Endothelial cell (in vitro differentiated cells): ENCODE data around the gene COG7. TPM values are rescaled to one million over a fixed set of nuclear protein-coding genes. Genes with fewer than 3 reads are reported as not detected.

ENCODE experiments used
- DNase-seq: peaks from one replicate; pipeline ENCODE4 v3.0.0; 2021; ENCODE audit warnings: low spot score
- H3K27ac Mint-ChIP-seq: one replicate; pipeline ENCODE4 v1.8.0; 2021; ENCODE audit warnings: mixed read lengths, inconsistent platforms; ENCODE audit not compliant: unreplicated experiment
- H3K27me3 Mint-ChIP-seq: one replicate; pipeline ENCODE4 v1.8.0; 2021; ENCODE audit warnings: mild to moderate bottlenecking, moderate library complexity, mixed read lengths, inconsistent platforms; ENCODE audit not compliant: unreplicated experiment
- H3K36me3 Mint-ChIP-seq: one replicate; pipeline ENCODE4 v1.8.0; 2021; ENCODE audit warnings: mild to moderate bottlenecking, low read depth, mixed read lengths, inconsistent platforms; ENCODE audit not compliant: unreplicated experiment
- H3K4me1 Mint-ChIP-seq: one replicate; pipeline ENCODE4 v1.8.0; 2021; ENCODE audit warnings: mild to moderate bottlenecking, mixed read lengths, inconsistent platforms; ENCODE audit not compliant: unreplicated experiment
- H3K4me3 Mint-ChIP-seq: one replicate; pipeline ENCODE4 v1.8.0; 2021; ENCODE audit warnings: mild to moderate bottlenecking, mixed read lengths, inconsistent platforms; ENCODE audit not compliant: unreplicated experiment
- H3K9me3 Mint-ChIP-seq: one replicate; pipeline ENCODE4 v1.8.0; 2021; ENCODE audit warnings: mixed read lengths, inconsistent platforms; ENCODE audit not compliant: unreplicated experiment
- CTCF ChIP-seq: fragments of 200-600 bp; sonication (generic); IDR thresholded peaks from one replicate; pipeline ENCODE4 v1.5.0; 2021; ENCODE audit warnings: antibody characterized with exemption; ENCODE audit not compliant: unreplicated experiment
- total RNA-seq: library from RNA; stranded (reverse); fragmentation: NEBNext Ultra II Directional; extraction: Animal tissue kit (Norgen Biotek cat#: 25700); gene quantifications from one replicate; pipeline ENCODE4 v1.2.1, GENCODE V29; 2021; ENCODE audit not compliant: unreplicated experiment

The COG7 gene
- total RNA-seq, 1 donor from 2014 or later = 10.1 TPM

DNA sequence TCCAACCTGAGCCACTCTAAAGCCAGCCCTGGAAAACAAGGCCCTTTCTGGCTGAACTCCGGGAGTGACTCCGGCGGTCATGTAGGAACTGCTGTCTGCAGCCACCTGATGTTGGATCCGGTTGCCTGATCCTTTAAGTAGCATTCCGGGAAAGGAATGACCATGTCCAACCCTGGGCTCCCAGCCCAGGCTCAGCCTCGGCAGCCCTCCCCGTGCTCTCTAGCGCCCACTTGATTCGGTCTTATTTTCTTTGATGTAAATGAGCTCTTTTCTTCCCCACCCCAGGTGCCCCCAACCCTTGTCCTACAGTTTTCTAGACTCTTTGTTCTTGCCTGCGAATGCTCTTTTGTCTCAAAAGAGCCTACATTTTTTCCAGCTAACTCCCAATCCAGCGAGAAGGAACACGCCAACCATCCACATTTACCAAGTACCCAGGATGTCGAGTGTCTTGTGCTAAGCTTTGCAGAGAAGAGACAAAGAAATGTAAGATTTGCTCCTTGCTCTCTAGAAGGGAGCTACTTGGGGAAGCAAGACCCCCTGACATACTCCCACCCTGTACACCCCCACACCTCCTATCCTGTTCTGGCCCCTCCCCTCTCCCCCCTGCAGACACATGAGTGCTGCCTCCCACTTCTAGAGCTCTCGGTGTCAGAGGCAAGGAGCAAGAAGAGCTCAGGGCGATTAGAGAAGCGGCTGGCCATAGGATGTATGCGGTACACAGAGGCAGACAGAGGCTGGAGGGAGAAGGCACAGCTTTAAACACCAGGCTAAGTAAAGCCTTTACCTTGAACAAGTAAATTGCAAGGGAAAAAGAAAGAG, 53.8 kb downstream of the COG7 start:
- H3K9me3 Mint-ChIP-seq = no peaks in the 10 kb centered on the region
- no peak for TF ChIP-seq CTCF
- peak; percentile 21 for DNase-seq
- peaks cover 3% of the 10 kb centered on the region for H3K27me3 Mint-ChIP-seq
- H3K27ac Mint-ChIP-seq = no peak overlapping the region
- peaks cover 11% of the 10 kb centered on the region for H3K4me1 Mint-ChIP-seq
- peak overlapping the region; percentile 3 for H3K4me3 Mint-ChIP-seq
- peaks cover 14% of the 10 kb centered on the region for H3K36me3 Mint-ChIP-seq

DNA sequence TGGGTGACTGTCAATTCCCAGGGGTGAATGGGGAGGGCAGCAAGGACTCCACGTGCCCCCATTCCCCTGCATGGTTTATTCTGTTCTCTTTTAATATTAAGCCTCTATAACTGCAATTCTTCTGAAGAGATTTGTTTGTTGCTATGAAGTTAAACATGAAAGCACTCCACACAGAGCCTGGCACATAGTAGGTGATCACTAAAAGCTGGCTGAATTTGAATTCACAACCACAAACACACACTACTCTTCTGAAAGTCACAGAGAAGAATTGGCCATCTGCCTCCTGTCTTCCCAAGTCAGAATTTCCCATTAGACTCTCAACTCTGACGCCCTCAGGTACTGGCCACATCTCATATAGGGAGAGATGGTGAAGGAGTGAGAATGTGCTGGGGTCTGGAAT, 55.5 kb downstream of the COG7 start:
- no peak overlapping the region for H3K4me3 Mint-ChIP-seq
- peaks cover 11% of the 10 kb centered on the region for H3K36me3 Mint-ChIP-seq
- no peak for TF ChIP-seq CTCF
- no peak for DNase-seq
- no peaks in the 10 kb centered on the region for H3K9me3 Mint-ChIP-seq
- H3K27ac Mint-ChIP-seq = no peak overlapping the region
- H3K27me3 Mint-ChIP-seq = peaks cover 3% of the 10 kb centered on the region
- H3K4me1 Mint-ChIP-seq = peaks cover 11% of the 10 kb centered on the region

DNA sequence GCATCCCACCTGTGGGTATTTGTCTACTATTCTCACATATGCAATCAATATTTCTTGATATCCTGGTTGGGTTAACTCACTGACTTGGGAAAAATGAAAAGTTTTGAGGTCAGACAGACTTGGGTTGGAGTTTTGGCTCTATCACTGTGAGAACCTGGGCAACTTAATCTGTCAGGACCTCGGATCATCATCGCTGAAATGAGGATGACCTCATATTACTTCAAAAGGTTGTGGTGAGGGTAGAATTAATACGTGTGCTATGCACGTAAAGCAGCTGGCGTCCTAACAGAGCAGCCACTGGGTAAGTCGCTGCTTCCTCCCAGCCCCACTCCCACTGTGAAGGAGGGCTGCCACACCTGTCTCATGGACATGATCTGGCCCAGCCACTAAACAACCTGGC, 57.3 kb downstream of the COG7 start:
- TF ChIP-seq CTCF = no peak
- Mint-ChIP-seq H3K9me3 (no peaks in the 10 kb centered on the region), H3K27me3 (peaks cover 3% of the 10 kb centered on the region), H3K4me3 (no peak overlapping the region), H3K36me3 (peaks cover 9% of the 10 kb centered on the region), H3K4me1 (peaks cover 11% of the 10 kb centered on the region), H3K27ac (no peak overlapping the region)
- no peak for DNase-seq

- TF ChIP-seq CTCF = no peak
- H3K4me3 Mint-ChIP-seq = no peak overlapping the region
- H3K27me3 Mint-ChIP-seq = peaks cover 3% of the 10 kb centered on the region
- no peak for DNase-seq
- peaks cover 3% of the 10 kb centered on the region for H3K36me3 Mint-ChIP-seq
- no peaks in the 10 kb centered on the region for H3K9me3 Mint-ChIP-seq
- H3K27ac Mint-ChIP-seq = no peak overlapping the region
- H3K4me1 Mint-ChIP-seq = peaks cover 4% of the 10 kb centered on the region
Observed at GRCh38 chr16:23394141-23394831, 58.7 kb downstream of the COG7 start.

DNA sequence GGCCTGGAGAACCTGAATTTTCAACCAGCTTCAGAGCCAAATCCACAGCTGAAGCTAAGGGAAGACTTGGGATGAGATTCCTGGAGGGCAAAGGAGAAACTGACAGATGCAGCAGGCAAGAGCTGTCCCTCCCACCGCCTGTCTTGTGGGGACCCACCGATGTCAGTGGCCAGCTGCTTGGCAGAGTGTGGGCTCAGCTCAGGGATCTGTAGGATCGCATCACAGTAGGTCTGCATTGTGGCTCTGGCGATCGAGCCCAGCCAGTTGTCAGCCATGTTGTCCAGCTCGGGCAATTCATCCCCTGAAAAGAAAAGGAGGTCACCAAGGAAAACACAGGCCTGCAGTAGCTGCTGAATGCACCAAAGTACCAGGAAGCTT, 60.8 kb downstream of the COG7 start:
- no peak overlapping the region for H3K27ac Mint-ChIP-seq
- no peak overlapping the region for H3K4me3 Mint-ChIP-seq
- no peaks in the 10 kb centered on the region for H3K27me3 Mint-ChIP-seq
- H3K4me1 Mint-ChIP-seq = no peaks in the 10 kb centered on the region
- H3K36me3 Mint-ChIP-seq = peaks cover 3% of the 10 kb centered on the region
- H3K9me3 Mint-ChIP-seq = no peaks in the 10 kb centered on the region
- no peak for TF ChIP-seq CTCF
- DNase-seq = no peak
